Measurements from ENCODE around the gene RMDN3. TPM values are rescaled to one million over a fixed set of nuclear protein-coding genes. Genes with fewer than 3 reads are reported as not detected.

The RMDN3 gene
- total and polyA plus RNA-seq, 2 of the 13 experiments (the other 11 are each of a cell fraction or from before 2014, with no cell fraction given): 16.8 to 19.5 TPM

GRCh38 chr15:40762919-40763800 is 8.1 kb upstream of the RMDN3 start (continued):
- TF ChIP-seq HNF1A (IDR thresholded peaks at IDR 0.05; ENCODE audit: low read depth) (no peak), HNF1A (CRISPR knock-in tag; IDR thresholded peaks at IDR 0.05; ENCODE audit: borderline replicate concordance) (peak; percentile 4; the same call in 1 of the 2 replicates), HMGXB3 (CRISPR knock-in tag; IDR thresholded peaks at IDR 0.05; ENCODE audit: borderline replicate concordance) (0 out of 2 replicates have a peak, but pooled peaks have one; percentile 7), PRDM4 (CRISPR knock-in tag; IDR thresholded peaks at IDR 0.05; ENCODE audit: borderline replicate concordance) (no peak), ATF3 (CRISPR knock-in tag; IDR thresholded peaks at IDR 0.05) (no peak), RELA (CRISPR knock-in tag; IDR thresholded peaks at IDR 0.05) (no peak), ARNT (IDR thresholded peaks at IDR 0.05) (no peak), SNAPC2 (CRISPR knock-in tag; IDR thresholded peaks at IDR 0.05) (peak; percentile 49; the same call in 1 of the 2 replicates), REXO4 (CRISPR knock-in tag; IDR thresholded peaks at IDR 0.05; ENCODE audit: borderline replicate concordance) (0 out of 2 replicates have a peak, but pooled peaks have one; percentile 79), FOXK1 (CRISPR knock-in tag; IDR thresholded peaks at IDR 0.05; ENCODE audit: borderline replicate concordance, low read depth) (no peak), RCOR2 (CRISPR knock-in tag; IDR thresholded peaks at IDR 0.05) (no peak), EEA1 (CRISPR knock-in tag; IDR thresholded peaks at IDR 0.05; ENCODE audit: borderline replicate concordance) (no peak), CCDC6 (CRISPR knock-in tag; IDR thresholded peaks at IDR 0.05) (peak; percentile 55), TFDP1 (CRISPR knock-in tag; IDR thresholded peaks at IDR 0.05; ENCODE audit: borderline replicate concordance) (peak; percentile 97), ZBTB42 (CRISPR knock-in tag; IDR thresholded peaks at IDR 0.05) (peak; percentile 78; the same call in 1 of the 2 replicates)

Data from HepG2 (cell line).